Endothelial cell of umbilical vein (primary cell): ENCODE data around the gene COPS6. TPM values are rescaled to one million over a fixed set of nuclear protein-coding genes. Genes with fewer than 3 reads are reported as not detected.

Experiments
- BruUV-seq: library from RNA; stranded (reverse); fragments of 400-500 nt; replicated peaks from 2 replicates; lab custom pipeline; 2021; lab: Mats Ljungman, UMichigan
- CTCF ChIA-PET: fragments of 300-600, 350-600 bp; sonication (Branson Sonifier 250); formaldehyde crosslinking; loops from one replicate; lab custom pipeline; 2021; ENCODE audit warnings: antibody characterized with exemption, inconsistent platforms; lab: Charles Lee
- POLR2A ChIA-PET: fragments of 300-600, 350-600 bp; sonication (Branson Sonifier 250); formaldehyde crosslinking; loops from one replicate; lab custom pipeline; 2021; ENCODE audit warnings: antibody characterized with exemption, inconsistent platforms; lab: Charles Lee
- DNase-seq: peaks from one replicate; pipeline ENCODE4 v3.0.0-alpha.2; 2011; ENCODE audit warnings: low read depth, low spot score
- FAIRE-seq: peaks from 2 replicates; lab custom pipeline; 2011; peaks lifted over from hg19 to GRCh38; lab: Jason Lieb, UNC
- H2AFZ ChIP-seq: 2 replicates; pipeline ENCODE4 v1.6.0; 2012; ENCODE audit warnings: low read depth, low read length, control low read depth, inconsistent platforms
- H3K27ac ChIP-seq: 2 replicates; pipeline ENCODE4 v1.5.1; 2011; ENCODE audit warnings: low read depth, mild to moderate bottlenecking, control low read depth, low read length, moderate library complexity; ENCODE audit not compliant: insufficient read depth
- H3K27me3 ChIP-seq, 2 experiments: 2 replicates each; pipeline versions ENCODE4 v1.6.0 to v1.6.1; 2011; ENCODE audit warnings: low read length in 2 of 2, mixed read lengths in 1 of 2; ENCODE audit not compliant: control insufficient read depth in 2 of 2, insufficient read depth in 2 of 2
- H3K36me3 ChIP-seq, 2 experiments: 2 replicates in 1 of 2; 3 replicates in 1 of 2; pipeline ENCODE4 v1.5.1; 2011; ENCODE audit warnings: low read length in 2 of 2, mild to moderate bottlenecking in 1 of 2, moderate library complexity in 1 of 2; ENCODE audit not compliant: control insufficient read depth in 2 of 2, insufficient read depth in 2 of 2; ENCODE audit errors: extremely low read depth in 1 of 2
- H3K4me1 ChIP-seq: 3 replicates; pipeline ENCODE4 v1.5.1; 2011; ENCODE audit warnings: mild to moderate bottlenecking, low read length; ENCODE audit not compliant: control insufficient read depth, insufficient read depth; ENCODE audit errors: extremely low read depth
- H3K4me2 ChIP-seq: 2 replicates; pipeline ENCODE4 v1.6.1; 2011; ENCODE audit warnings: low read length, control low read depth, mixed read lengths; ENCODE audit not compliant: insufficient read depth
- H3K4me3 ChIP-seq, 3 experiments: fragments of 200-600 bp in 1 of 3; sonication (generic), shearing (Covaris generic) in 1 of 3; replicated peaks in 1 of 3; 2 replicates each; pipeline ENCODE4 v1.5.1; 2011 to 2016; ENCODE audit warnings: control low read depth in 3 of 3, low read length in 3 of 3, mild to moderate bottlenecking in 2 of 3, inconsistent platforms in 1 of 3, low read depth in 1 of 3, moderate library complexity in 1 of 3; ENCODE audit not compliant: insufficient read depth in 1 of 3
- H3K79me2 ChIP-seq: 2 replicates; pipeline ENCODE4 v1.6.0; 2012; ENCODE audit warnings: low read length, inconsistent platforms; ENCODE audit not compliant: control insufficient read depth, insufficient read depth
- H3K9ac ChIP-seq: replicated peaks from 2 replicates; pipeline ENCODE3; 2011; ENCODE audit warnings: low read length, control low read depth; ENCODE audit not compliant: insufficient read depth; ENCODE audit errors: extremely low read depth
- H3K9me1 ChIP-seq: replicated peaks from 3 replicates; pipeline ENCODE4 v1.6.0; 2011; ENCODE audit warnings: mild to moderate bottlenecking, low read length; ENCODE audit not compliant: control insufficient read depth, insufficient read depth; ENCODE audit errors: extremely low read depth
- H3K9me3 ChIP-seq: replicated peaks from 2 replicates; pipeline ENCODE4 v1.5.1; 2012; ENCODE audit warnings: low read length, inconsistent platforms; ENCODE audit not compliant: control insufficient read depth, insufficient read depth
- H4K20me1 ChIP-seq: replicated peaks from 2 replicates; pipeline ENCODE3; 2011; ENCODE audit warnings: mild to moderate bottlenecking, low read length; ENCODE audit not compliant: control insufficient read depth, insufficient read depth; ENCODE audit errors: extremely low read depth
- CTCF ChIP-seq, 2 donors: IDR thresholded peaks; 1 replicate in 1 of 2; 2 replicates in 1 of 2; pipeline ENCODE4 v1.5.1; 2011; ENCODE audit warnings: low read length in 2 of 2, mild to moderate bottlenecking in 2 of 2, moderate library complexity in 2 of 2, control low read depth in 1 of 2, inconsistent platforms in 1 of 2, low read depth in 1 of 2; ENCODE audit not compliant: insufficient read depth in 1 of 2; ENCODE audit errors: extremely low read depth in 1 of 2
- EZH2 ChIP-seq: IDR thresholded peaks from 2 replicates; pipeline ENCODE4 v1.6.1; 2012; ENCODE audit warnings: borderline replicate concordance, low read depth, mild to moderate bottlenecking, moderate library complexity, low read length, inconsistent platforms; ENCODE audit not compliant: severe bottlenecking
- FOS ChIP-seq: IDR thresholded peaks from 2 replicates; pipeline ENCODE4 v1.6.1; 2011; ENCODE audit warnings: mild to moderate bottlenecking, low read length, moderate library complexity, borderline replicate concordance; ENCODE audit not compliant: insufficient read depth
- GATA2 ChIP-seq: IDR thresholded peaks from 2 replicates; pipeline ENCODE4 v1.7.0; 2011; ENCODE audit warnings: low read depth, mild to moderate bottlenecking, moderate library complexity, mixed read lengths, low read length; ENCODE audit not compliant: insufficient read length, insufficient read depth
- JUN ChIP-seq: IDR thresholded peaks from 2 replicates; pipeline ENCODE4 v1.6.1; 2011; ENCODE audit warnings: borderline replicate concordance, low read depth; ENCODE audit not compliant: insufficient read length, insufficient read depth
- MAX ChIP-seq: IDR thresholded peaks from 2 replicates; pipeline ENCODE4 v1.6.1; 2011; ENCODE audit not compliant: insufficient read depth, insufficient read length
- MYC ChIP-seq: IDR thresholded peaks from one replicate; pipeline ENCODE4 v1.6.1; 2011; ENCODE audit warnings: mild to moderate bottlenecking, low read depth, low read length
- POLR2A ChIP-seq: IDR thresholded peaks from 2 replicates; pipeline ENCODE4 v1.6.1; 2012; ENCODE audit warnings: low read depth, mild to moderate bottlenecking, control low read depth, low read length
- POLR2AphosphoS5 ChIP-seq: IDR thresholded peaks from 2 replicates; pipeline ENCODE4 v1.6.1; 2012; ENCODE audit warnings: low read depth, mild to moderate bottlenecking, control low read depth, low read length, moderate library complexity; ENCODE audit not compliant: insufficient read depth
- dilution Hi-C: fragments of 300-500 bp; cut with MboI; formaldehyde crosslinking; loops from one replicate; pipeline ENCODE4 v1.15.0; 2019; ENCODE audit warnings: low sequenced_read_pairs; ENCODE audit not compliant: extremely low pct_ligation_motif_present
- intact Hi-C: fragments of 100-400 bp; cut with micrococcal nuclease; formaldehyde crosslinking; loops from one replicate; pipeline ENCODE4 v1.10.0; 2022
- polyA plus RNA-seq, 4 experiments: library from polyadenylated mRNA; depleted of rRNA in 3 of 4; stranded (reverse) in 3 of 4; unstranded in 1 of 4; fragments of >200 nt; gene quantifications; 2 replicates each; pipeline versions ENCODE4 v1.2.1 to v1.2.3, GENCODE V29; 2011 to 2012; ENCODE audit warnings: missing spikeins in 1 of 4
- total RNA-seq: library from RNA; stranded (reverse); gene quantifications from 2 replicates; pipeline ENCODE4 v1.2.3, GENCODE V29; 2021

Gene COPS6
- total and polyA plus RNA-seq, 2 donors (not counting 3 experiments of a cell fraction or from before 2014, with no cell fraction given): 188 to 251 TPM

- peaks cover 47 to 62% of the 10 kb centered on the region in 2 experiments for H3K36me3 ChIP-seq
- POLR2A ChIA-PET: no interaction called here
Observed at GRCh38 chr7:100075418-100075817, 13.4 kb upstream of the COPS6 start.

More at GRCh38 chr7:100075418-100075817, 13.4 kb upstream of the COPS6 start:
- Histone ChIP-seq H2AFZ (no peak overlapping the region), H3K4me3 (no peak overlapping the region), H3K27ac (no peak overlapping the region), H3K27me3 (no peaks in the 10 kb centered on the region), H3K79me2 (peaks cover 31% of the 10 kb centered on the region), H3K9me1 (no peaks in the 10 kb centered on the region), H3K4me1 (peaks cover 5% of the 10 kb centered on the region), H3K9me3 (peaks cover 22% of the 10 kb centered on the region), H3K4me2 (no peak overlapping the region), H4K20me1 (no peaks in the 10 kb centered on the region), H3K9ac (no peak overlapping the region)
- FAIRE-seq (no peak), DNase-seq (no peak)
- intact Hi-C loops (no loop called here), dilution Hi-C loops (no loop called here)
- BruUV-seq: no TSS peak
- TF ChIP-seq JUN (no peak), MAX (no peak), CTCF (IDR thresholded peaks at IDR 0.05; ENCODE audit: extremely low read depth in 1 of 2, insufficient read depth in 1 of 2, low read depth in 1 of 2, low read length in 2 of 2) (no peak), EZH2 (no peak), POLR2A (no peak), FOS (no peak), GATA2 (no peak), POLR2AphosphoS5 (no peak), MYC (no peak)
- CTCF ChIA-PET: interaction anchor here (1.6 to 2.4 kb wide), 2 partner anchors 12 to 82 kb away, joined by 4 to 8 read pairs; no protein-coding TSS in a partner anchor
